ENCODE results near the gene GLCCI1. TPM values are rescaled to one million over a fixed set of nuclear protein-coding genes. Genes with fewer than 3 reads are reported as not detected.

Gene GLCCI1
- total and polyA plus RNA-seq, 5 donors: 2.0 to 8.3 (median 6.4) TPM

- H3K27me3 ChIP-seq (ENCODE audit: control insufficient read depth, insufficient read depth): no peaks in the 10 kb centered on the region
- no peaks in the 10 kb centered on the region for H3K9me3 ChIP-seq (ENCODE audit: control insufficient read depth, low read length)
- intact Hi-C loops (cut with DNase I): no loop called here
- H3K4me1 ChIP-seq (ENCODE audit: control insufficient read depth, insufficient read depth, low read length): peaks cover 1% of the 10 kb centered on the region
- DNase-seq: peak; percentile 44 to 67 (median 62)
- no peak overlapping the region for H3K4me3 ChIP-seq (ENCODE audit: low read length)
- H3K27ac ChIP-seq (ENCODE audit: low read length): no peak overlapping the region
- 63% methylated on average over 12 of the region's 12 CpGs for WGBS
- ATAC-seq: peak; percentile 62 to 92
Measured at GRCh38 chr7:8068892-8069686, 100.5 kb downstream of the GLCCI1 start.

GRCh38 chr7:8070451-8071180, 102.0 kb downstream of the GLCCI1 start:
- Histone ChIP-seq H3K4me3 (ENCODE audit: low read length) (no peak overlapping the region), H3K27ac (ENCODE audit: low read length) (no peak overlapping the region), H3K9me3 (ENCODE audit: control insufficient read depth, low read length) (no peaks in the 10 kb centered on the region), H3K4me1 (ENCODE audit: control insufficient read depth, insufficient read depth, low read length) (peaks cover 1% of the 10 kb centered on the region), H3K27me3 (ENCODE audit: control insufficient read depth, insufficient read depth) (no peaks in the 10 kb centered on the region)
- ATAC-seq: no peak
- intact Hi-C loops (cut with DNase I): no loop called here
- 98% methylated on average over 9 of the region's 9 CpGs for WGBS
- no peak for DNase-seq

GRCh38 chr7:8078418-8078817, 109.8 kb downstream of the GLCCI1 start:
- DNase-seq: no peak
- H3K4me1 ChIP-seq (ENCODE audit: control insufficient read depth, insufficient read depth, low read length): no peaks in the 10 kb centered on the region
- no peak overlapping the region for H3K4me3 ChIP-seq (ENCODE audit: low read length)
- H3K27ac ChIP-seq (ENCODE audit: low read length): no peak overlapping the region
- intact Hi-C loops (cut with DNase I): no loop called here
- no peaks in the 10 kb centered on the region for H3K9me3 ChIP-seq (ENCODE audit: control insufficient read depth, low read length)
- no peaks in the 10 kb centered on the region for H3K27me3 ChIP-seq (ENCODE audit: control insufficient read depth, insufficient read depth)
- ATAC-seq: no peak

GRCh38 chr7:8082762-8083161, 114.2 kb downstream of the GLCCI1 start:
- Histone ChIP-seq H3K4me1 (ENCODE audit: control insufficient read depth, insufficient read depth, low read length) (no peaks in the 10 kb centered on the region), H3K27me3 (ENCODE audit: control insufficient read depth, insufficient read depth) (no peaks in the 10 kb centered on the region), H3K4me3 (ENCODE audit: low read length) (no peak overlapping the region), H3K9me3 (ENCODE audit: control insufficient read depth, low read length) (no peaks in the 10 kb centered on the region), H3K27ac (ENCODE audit: low read length) (no peak overlapping the region)
- DNase-seq: no peak
- intact Hi-C loops (cut with DNase I): no loop called here
- WGBS: 92% methylated on average over 2 of the region's 2 CpGs
- ATAC-seq: no peak

GRCh38 chr7:8084836-8085235, 116.2 kb downstream of the GLCCI1 start:
- Histone ChIP-seq H3K4me1 (ENCODE audit: control insufficient read depth, insufficient read depth, low read length) (no peaks in the 10 kb centered on the region), H3K27me3 (ENCODE audit: control insufficient read depth, insufficient read depth) (no peaks in the 10 kb centered on the region), H3K4me3 (ENCODE audit: low read length) (no peak overlapping the region), H3K27ac (ENCODE audit: low read length) (no peak overlapping the region), H3K9me3 (ENCODE audit: control insufficient read depth, low read length) (no peaks in the 10 kb centered on the region)
- ATAC-seq (no peak), DNase-seq (no peak)
- WGBS: 88% methylated on average over 5 of the region's 5 CpGs
- intact Hi-C loops (cut with DNase I): no loop called here

GRCh38 chr7:8085420-8085819, 116.8 kb downstream of the GLCCI1 start:
- ATAC-seq (no peak), DNase-seq (no peak)
- 90% methylated on average over 3 of the region's 3 CpGs for whole genome bisulfite sequencing
- H3K27ac ChIP-seq (ENCODE audit: low read length): no peak overlapping the region
- no peaks in the 10 kb centered on the region for H3K27me3 ChIP-seq (ENCODE audit: control insufficient read depth, insufficient read depth)
- intact Hi-C loops (cut with DNase I): no loop called here
- H3K4me1 ChIP-seq (ENCODE audit: control insufficient read depth, insufficient read depth, low read length): no peaks in the 10 kb centered on the region
- no peak overlapping the region for H3K4me3 ChIP-seq (ENCODE audit: low read length)
- no peaks in the 10 kb centered on the region for H3K9me3 ChIP-seq (ENCODE audit: control insufficient read depth, low read length)

- H3K4me1 ChIP-seq (ENCODE audit: control insufficient read depth, insufficient read depth, low read length): no peaks in the 10 kb centered on the region
- 86% methylated on average over 6 of the region's 6 CpGs for WGBS
Measured at GRCh38 chr7:8086239-8086638, 117.6 kb downstream of the GLCCI1 start.

GRCh38 chr7:8089036-8089780, 120.6 kb downstream of the GLCCI1 start:
- Histone ChIP-seq H3K27ac (ENCODE audit: low read length) (no peak overlapping the region), H3K4me1 (ENCODE audit: control insufficient read depth, insufficient read depth, low read length) (peaks cover 2% of the 10 kb centered on the region), H3K4me3 (ENCODE audit: low read length) (no peak overlapping the region), H3K27me3 (ENCODE audit: control insufficient read depth, insufficient read depth) (no peaks in the 10 kb centered on the region), H3K9me3 (ENCODE audit: control insufficient read depth, low read length) (no peaks in the 10 kb centered on the region)
- WGBS: 93% methylated on average over 6 of the region's 6 CpGs
- intact Hi-C loops (cut with DNase I): no loop called here
- ATAC-seq (no peak), DNase-seq (no peak)

More at GRCh38 chr7:8086239-8086638, 117.6 kb downstream of the GLCCI1 start:
- no peak for ATAC-seq
- intact Hi-C loops (cut with DNase I): no loop called here
- no peaks in the 10 kb centered on the region for H3K27me3 ChIP-seq (ENCODE audit: control insufficient read depth, insufficient read depth)
- H3K27ac ChIP-seq (ENCODE audit: low read length): no peak overlapping the region
- no peak for DNase-seq
- H3K9me3 ChIP-seq (ENCODE audit: control insufficient read depth, low read length): no peaks in the 10 kb centered on the region
- H3K4me3 ChIP-seq (ENCODE audit: low read length): no peak overlapping the region

- 89% methylated on average over 2 of the region's 2 CpGs for WGBS
- H3K27me3 ChIP-seq (ENCODE audit: control insufficient read depth, insufficient read depth): no peaks in the 10 kb centered on the region
- no peaks in the 10 kb centered on the region for H3K9me3 ChIP-seq (ENCODE audit: control insufficient read depth, low read length)
- no peak overlapping the region for H3K27ac ChIP-seq (ENCODE audit: low read length)
- intact Hi-C loops (cut with DNase I): no loop called here
- H3K4me3 ChIP-seq (ENCODE audit: low read length): no peak overlapping the region
- peaks cover 2% of the 10 kb centered on the region for H3K4me1 ChIP-seq (ENCODE audit: control insufficient read depth, insufficient read depth, low read length)
- DNase-seq (no peak), ATAC-seq (no peak)
Measured at GRCh38 chr7:8092140-8092539, 123.5 kb downstream of the GLCCI1 start.

GRCh38 chr7:8094164-8095140, 125.9 kb downstream of the GLCCI1 start:
- H3K9me3 ChIP-seq (ENCODE audit: control insufficient read depth, low read length): no peaks in the 10 kb centered on the region
- no peak for ATAC-seq
- DNase-seq: no peak
- intact Hi-C loops (cut with DNase I): no loop called here
- no peaks in the 10 kb centered on the region for H3K27me3 ChIP-seq (ENCODE audit: control insufficient read depth, insufficient read depth)
- WGBS: 86% methylated on average over 8 of the region's 8 CpGs
- peaks cover 2% of the 10 kb centered on the region for H3K4me1 ChIP-seq (ENCODE audit: control insufficient read depth, insufficient read depth, low read length)
- no peak overlapping the region for H3K27ac ChIP-seq (ENCODE audit: low read length)
- no peak overlapping the region for H3K4me3 ChIP-seq (ENCODE audit: low read length)

Measured in right cardiac atrium (tissue), 5 donors.